Activated T-cell treated with anti-CD3 and anti-CD28 coated beads for 4 hours (primary cell): ENCODE results near the gene VMAC.
A peak's percentile ranks its signal among the peaks of the same experiment; 100 is the strongest.

Source experiments
- DNase-seq: peaks from one replicate; pipeline ENCODE4 v3.0.0-alpha.2; 2020

The VMAC gene

GRCh38 chr19:5907241-5907640, 2.6 kb downstream of the VMAC start:
- DNase-seq: peak; percentile 14

- DNase-seq: no peak
Observed at GRCh38 chr19:5908773-5909442, 4.2 kb downstream of the VMAC start.

GRCh38 chr19:5910638-5910907, 5.9 kb downstream of the VMAC start:
- DNase-seq: no peak

- no peak for DNase-seq
Observed at GRCh38 chr19:5911366-5911765, 6.7 kb downstream of the VMAC start.

- DNase-seq: no peak
Observed at GRCh38 chr19:5913739-5914357, 9.2 kb downstream of the VMAC start, which contains the start of gene CAPS. Gene CAPS, plus strand, starts transcription at chr19:5914254. Its CDS starts 153 bp downstream, at chr19:5914407.

GRCh38 chr19:5914358-5914774, 9.7 kb downstream of the VMAC start:
- DNase-seq: no peak

GRCh38 chr19:5914946-5915781, 10.5 kb downstream of the VMAC start:
- DNase-seq: no peak

GRCh38 chr19:5915782-5916165, 11.1 kb downstream of the VMAC start:
- no peak for DNase-seq

- DNase-seq: no peak
Observed at GRCh38 chr19:5916181-5916708, 11.6 kb downstream of the VMAC start.

- no peak for DNase-seq
Observed at GRCh38 chr19:5917431-5918107, 12.9 kb downstream of the VMAC start.

GRCh38 chr19:5918463-5919079, 13.9 kb downstream of the VMAC start:
- DNase-seq: no peak

- DNase-seq: no peak
Observed at GRCh38 chr19:5921516-5922160, 17.0 kb downstream of the VMAC start.

- no peak for DNase-seq
Observed at GRCh38 chr19:5922161-5922545, 17.5 kb downstream of the VMAC start.

- DNase-seq: no peak
Observed at GRCh38 chr19:5923356-5923755, 18.7 kb downstream of the VMAC start.

GRCh38 chr19:5925830-5926427, 21.3 kb downstream of the VMAC start:
- DNase-seq: no peak

GRCh38 chr19:5926641-5927440, 22.2 kb downstream of the VMAC start:
- no peak for DNase-seq

- DNase-seq: no peak
Observed at GRCh38 chr19:5927441-5927821, 22.8 kb downstream of the VMAC start.

GRCh38 chr19:5929179-5929578, 24.5 kb downstream of the VMAC start:
- DNase-seq: no peak

- DNase-seq: no peak
Observed at GRCh38 chr19:5929625-5930024, 25.0 kb downstream of the VMAC start.

GRCh38 chr19:5931251-5931650, 26.6 kb downstream of the VMAC start:
- DNase-seq: no peak

- no peak for DNase-seq
Observed at GRCh38 chr19:5932146-5932545, 27.5 kb downstream of the VMAC start.
